NT2/D1 (cell line): ENCODE data around the gene FOXL2.

Experiments used
- DNase-seq: peaks from one replicate; pipeline ENCODE4 v3.0.0-alpha.2; 2011; ENCODE audit warnings: low read depth, low spot score
- H3K27me3 ChIP-seq: 2 replicates; pipeline ENCODE4 v1.6.0; 2011; ENCODE audit warnings: mild to moderate bottlenecking; ENCODE audit not compliant: insufficient read length, insufficient read depth
- H3K36me3 ChIP-seq: 2 replicates; pipeline ENCODE4 v1.6.1; 2011; ENCODE audit warnings: mild to moderate bottlenecking, low read length, mixed read lengths; ENCODE audit not compliant: insufficient read depth, insufficient read length
- H3K4me1 ChIP-seq: 2 replicates; pipeline ENCODE4 v1.5.1; 2011; ENCODE audit not compliant: insufficient read depth, insufficient read length
- H3K4me3 ChIP-seq: 2 replicates; pipeline ENCODE4 v1.5.1; 2011; ENCODE audit warnings: low read depth; ENCODE audit not compliant: insufficient read length
- H3K9ac ChIP-seq: 2 replicates; pipeline ENCODE4 v1.6.0; 2011; ENCODE audit warnings: low read depth; ENCODE audit not compliant: insufficient read length
- H3K9me3 ChIP-seq: 2 replicates; pipeline ENCODE4 v1.5.1; 2011; ENCODE audit warnings: mild to moderate bottlenecking, low read length; ENCODE audit not compliant: insufficient read depth
- SUZ12 ChIP-seq: IDR thresholded peaks from 2 replicates; pipeline ENCODE4 v1.6.1; 2011; ENCODE audit not compliant: insufficient read length, insufficient read depth; ENCODE audit errors: extremely low read depth
- YY1 ChIP-seq: IDR thresholded peaks from 2 replicates; pipeline ENCODE4 v1.6.1; 2011; ENCODE audit not compliant: insufficient read length, insufficient read depth
- ZNF274 ChIP-seq: IDR thresholded peaks from 2 replicates; pipeline ENCODE4 v1.6.1; 2011; ENCODE audit warnings: mild to moderate bottlenecking, low read depth, low read length

FOXL2 gene

GRCh38 chr3:138914870-138915502, 32.0 kb downstream of the FOXL2 start:
- H3K9ac ChIP-seq, result peak overlapping the region; percentile 73
- H3K36me3 ChIP-seq, result no peaks in the 10 kb centered on the region
- no peaks in the 10 kb centered on the region for H3K27me3 ChIP-seq
- no peak for TF ChIP-seq ZNF274
- no peak for TF ChIP-seq YY1
- no peak for TF ChIP-seq SUZ12
- H3K4me3 ChIP-seq, result peak overlapping the region; percentile 25
- no peaks in the 10 kb centered on the region for H3K4me1 ChIP-seq
- no peak for DNase-seq
- H3K9me3 ChIP-seq, result no peaks in the 10 kb centered on the region

GRCh38 chr3:138913766-138914165, 33.2 kb downstream of the FOXL2 start:
- no peaks in the 10 kb centered on the region for H3K36me3 ChIP-seq
- H3K27me3 ChIP-seq, result no peaks in the 10 kb centered on the region
- no peak for DNase-seq
- H3K4me1 ChIP-seq, result no peaks in the 10 kb centered on the region
- no peak overlapping the region for H3K9ac ChIP-seq
- TF ChIP-seq SUZ12 (no peak), ZNF274 (no peak), YY1 (no peak)
- no peak overlapping the region for H3K4me3 ChIP-seq
- no peaks in the 10 kb centered on the region for H3K9me3 ChIP-seq

DNA sequence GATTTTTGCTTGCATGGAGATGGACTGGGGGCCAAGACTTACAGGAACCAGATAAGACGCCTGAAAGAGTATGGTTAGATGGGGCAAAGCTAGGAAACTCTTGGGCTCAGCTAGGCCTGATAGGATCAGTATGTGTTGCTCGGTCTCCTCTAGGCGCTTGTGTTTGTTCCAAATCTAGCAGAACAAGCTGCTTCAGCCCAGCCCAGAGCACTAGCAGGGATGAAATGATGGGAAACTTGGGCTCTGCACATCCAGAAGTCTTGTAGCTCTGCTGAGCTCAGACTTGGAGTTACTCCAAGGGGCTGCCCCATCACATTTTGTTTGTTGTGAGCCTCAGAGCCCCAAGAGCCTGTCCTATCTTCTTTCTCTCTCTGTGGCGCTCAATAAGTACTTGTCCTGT, 34.7 kb downstream of the FOXL2 start:
- DNase-seq, result no peak
- no peak overlapping the region for H3K9ac ChIP-seq
- no peaks in the 10 kb centered on the region for H3K4me1 ChIP-seq
- no peak overlapping the region for H3K4me3 ChIP-seq
- no peaks in the 10 kb centered on the region for H3K27me3 ChIP-seq
- no peaks in the 10 kb centered on the region for H3K9me3 ChIP-seq
- TF ChIP-seq ZNF274 (no peak), YY1 (no peak), SUZ12 (no peak)
- no peaks in the 10 kb centered on the region for H3K36me3 ChIP-seq

- no peak overlapping the region for H3K4me3 ChIP-seq
- no peak overlapping the region for H3K9ac ChIP-seq
- no peaks in the 10 kb centered on the region for H3K36me3 ChIP-seq
- H3K4me1 ChIP-seq, result no peaks in the 10 kb centered on the region
- H3K27me3 ChIP-seq, result no peaks in the 10 kb centered on the region
- TF ChIP-seq YY1 (no peak), SUZ12 (no peak), ZNF274 (no peak)
- no peaks in the 10 kb centered on the region for H3K9me3 ChIP-seq
- DNase-seq, result no peak
Measured at GRCh38 chr3:138911621-138912020, 35.3 kb downstream of the FOXL2 start.

GRCh38 chr3:138909904-138910303, 37.0 kb downstream of the FOXL2 start:
- TF ChIP-seq YY1, result no peak
- no peak for TF ChIP-seq ZNF274
- TF ChIP-seq SUZ12, result no peak
- no peak for DNase-seq
- H3K9ac ChIP-seq, result no peak overlapping the region
- H3K36me3 ChIP-seq, result no peaks in the 10 kb centered on the region
- no peaks in the 10 kb centered on the region for H3K4me1 ChIP-seq
- no peak overlapping the region for H3K4me3 ChIP-seq
- H3K9me3 ChIP-seq, result no peaks in the 10 kb centered on the region
- no peaks in the 10 kb centered on the region for H3K27me3 ChIP-seq

DNA sequence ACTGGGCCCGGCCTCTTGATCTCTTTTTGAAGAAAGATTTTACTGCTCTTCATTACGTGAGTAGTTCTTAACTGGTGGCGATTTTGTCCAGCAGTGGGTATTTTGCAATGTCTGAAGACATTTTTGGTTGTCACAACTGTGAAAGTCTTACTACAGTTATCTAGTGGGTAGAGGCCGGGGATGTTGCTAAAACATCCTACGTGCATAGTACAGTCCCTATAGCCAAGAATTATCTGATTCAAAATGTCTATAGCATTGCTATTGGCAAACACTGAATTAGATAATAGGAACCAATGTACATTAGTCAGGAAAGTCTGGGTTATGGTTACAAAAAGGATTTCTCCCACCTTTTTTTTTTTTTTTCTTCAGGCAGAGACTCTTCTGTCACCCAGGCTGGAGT, 38.1 kb downstream of the FOXL2 start:
- no peaks in the 10 kb centered on the region for H3K36me3 ChIP-seq
- H3K4me1 ChIP-seq, result no peaks in the 10 kb centered on the region
- H3K9me3 ChIP-seq, result no peaks in the 10 kb centered on the region
- TF ChIP-seq ZNF274 (no peak), SUZ12 (no peak), YY1 (no peak)
- DNase-seq, result no peak
- no peaks in the 10 kb centered on the region for H3K27me3 ChIP-seq
- no peak overlapping the region for H3K9ac ChIP-seq
- no peak overlapping the region for H3K4me3 ChIP-seq

DNA sequence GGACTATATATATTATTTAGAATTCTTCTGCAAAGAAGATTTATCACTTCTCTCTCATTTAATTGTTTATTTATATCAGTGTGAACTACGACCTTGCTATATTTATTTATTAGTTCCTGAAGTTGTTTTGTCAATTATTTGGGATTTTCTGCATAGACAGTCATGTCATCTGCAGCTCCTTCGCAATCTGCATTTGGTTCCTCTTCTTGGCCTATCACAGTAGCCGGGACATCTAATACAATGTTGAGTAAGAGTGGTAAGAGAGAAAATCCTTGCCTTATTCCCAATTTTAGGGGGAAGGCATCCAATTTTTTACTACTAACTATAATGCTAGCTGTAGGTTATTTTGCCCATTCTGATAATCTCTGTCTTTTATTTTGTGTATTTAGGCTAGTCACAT, 39.4 kb downstream of the FOXL2 start:
- no peaks in the 10 kb centered on the region for H3K36me3 ChIP-seq
- no peaks in the 10 kb centered on the region for H3K4me1 ChIP-seq
- H3K4me3 ChIP-seq, result no peak overlapping the region
- no peaks in the 10 kb centered on the region for H3K27me3 ChIP-seq
- no peaks in the 10 kb centered on the region for H3K9me3 ChIP-seq
- TF ChIP-seq ZNF274 (no peak), YY1 (no peak), SUZ12 (no peak)
- DNase-seq, result no peak
- no peak overlapping the region for H3K9ac ChIP-seq

- no peak for DNase-seq
- Histone ChIP-seq H3K9ac (no peak overlapping the region), H3K27me3 (no peaks in the 10 kb centered on the region), H3K36me3 (no peaks in the 10 kb centered on the region), H3K4me1 (no peaks in the 10 kb centered on the region), H3K4me3 (no peak overlapping the region), H3K9me3 (no peaks in the 10 kb centered on the region)
- no peak for TF ChIP-seq ZNF274
- TF ChIP-seq YY1, result no peak
- TF ChIP-seq SUZ12, result no peak
Measured at GRCh38 chr3:138902171-138902570, 44.8 kb downstream of the FOXL2 start.
